Activated T-helper 2 cell treated with anti-CD3 and anti-CD28 coated beads, Interferon-gamma antibody, Interleukin-2, Interleukin-4, amounts not matched to agents 10 μg/mL and 5 μg/mL and 100 μg/mL, durations not matched to agents 14 hours and 24 hours and 36 hours (primary cell): Measurements from ENCODE around the gene ABCB7. TPM values are rescaled to one million over a fixed set of nuclear protein-coding genes. Genes with fewer than 3 reads are reported as not detected.
"Not testable (repeated sequence)": the region's sequence is repeated elsewhere in the genome, so short reads cannot be mapped to it uniquely, and the experiment has no call there.

Experiments
- DNase-seq: peaks from one replicate; pipeline ENCODE4 v3.0.0; 2021; ENCODE audit warnings: low spot score
- H3K27ac Mint-ChIP-seq: one replicate; pipeline ENCODE4 v1.8.0; 2021; ENCODE audit warnings: mixed read lengths
- H3K27me3 Mint-ChIP-seq: one replicate; pipeline ENCODE4 v1.8.0; 2021; ENCODE audit warnings: low read depth, mixed read lengths
- H3K36me3 Mint-ChIP-seq: one replicate; pipeline ENCODE4 v1.8.0; 2021; ENCODE audit warnings: low read depth, mixed read lengths
- H3K4me1 Mint-ChIP-seq: one replicate; pipeline ENCODE4 v1.8.0; 2021; ENCODE audit warnings: low read depth, mixed read lengths
- H3K4me3 Mint-ChIP-seq: one replicate; pipeline ENCODE4 v1.8.0; 2021; ENCODE audit warnings: low read depth, mild to moderate bottlenecking, moderate library complexity, mixed read lengths
- H3K9me3 Mint-ChIP-seq: one replicate; pipeline ENCODE4 v1.8.0; 2021; ENCODE audit warnings: mixed read lengths
- intact Hi-C: fragments of 100-400 bp; cut with micrococcal nuclease; formaldehyde crosslinking; loops from one replicate; pipeline ENCODE4 v1.15.1; 2023
- total RNA-seq: library from RNA; stranded (reverse); gene quantifications from 2 replicates; pipeline ENCODE4 v1.2.3, GENCODE V29; 2022

ABCB7 gene
- total RNA-seq, 1 donor from 2014 or later: 53.9 TPM

GRCh38 chrX:75074475-75074874 is 81.6 kb downstream of the ABCB7 start:
- H3K4me3 Mint-ChIP-seq: no peak overlapping the region
- DNase-seq: no peak
- H3K36me3 Mint-ChIP-seq: peaks cover 16% of the 10 kb centered on the region
- H3K4me1 Mint-ChIP-seq: no peaks in the 10 kb centered on the region
- H3K9me3 Mint-ChIP-seq: no peaks in the 10 kb centered on the region
- intact Hi-C loops: no loop called here
- no peaks in the 10 kb centered on the region for H3K27me3 Mint-ChIP-seq
- no peak overlapping the region for H3K27ac Mint-ChIP-seq

GRCh38 chrX:75071334-75071733 is 84.7 kb downstream of the ABCB7 start:
- Mint-ChIP-seq H3K36me3 (peaks cover 24% of the 10 kb centered on the region), H3K27ac (no peak overlapping the region), H3K4me1 (peaks cover 4% of the 10 kb centered on the region), H3K9me3 (no peaks in the 10 kb centered on the region), H3K27me3 (no peaks in the 10 kb centered on the region), H3K4me3 (no peak overlapping the region)
- no peak for DNase-seq
- intact Hi-C loops: no loop called here

GRCh38 chrX:75067931-75068330 is 88.2 kb downstream of the ABCB7 start:
- Mint-ChIP-seq H3K27ac (no peak overlapping the region), H3K9me3 (no peaks in the 10 kb centered on the region), H3K27me3 (no peaks in the 10 kb centered on the region), H3K36me3 (peaks cover 15% of the 10 kb centered on the region), H3K4me1 (peaks cover 4% of the 10 kb centered on the region), H3K4me3 (no peak overlapping the region)
- intact Hi-C loops: loop anchor here (10.0 kb wide), 1 partner anchor 207 kb away; the partner anchor contains the start of gene UPRT
- DNase-seq: no peak

- intact Hi-C loops: loop anchor here (5.0 to 10.0 kb wide), 2 partner anchors 96 to 213 kb away; partner anchors contain the start of genes ABCB7 and UPRT
- Mint-ChIP-seq H3K4me1 (peaks cover 6% of the 10 kb centered on the region), H3K27ac (no peak overlapping the region), H3K4me3 (no peak overlapping the region), H3K9me3 (no peaks in the 10 kb centered on the region), H3K27me3 (no peaks in the 10 kb centered on the region), H3K36me3 (peaks cover 32% of the 10 kb centered on the region)
- no peak for DNase-seq
Measured at GRCh38 chrX:75061701-75062100, 94.4 kb downstream of the ABCB7 start.

- Mint-ChIP-seq H3K27me3 (no peaks in the 10 kb centered on the region), H3K4me3 (no peak overlapping the region), H3K27ac (no peak overlapping the region), H3K9me3 (peaks cover 6% of the 10 kb centered on the region), H3K4me1 (no peaks in the 10 kb centered on the region), H3K36me3 (peaks cover 28% of the 10 kb centered on the region)
- intact Hi-C loops: no loop called here
- no peak for DNase-seq
Measured at GRCh38 chrX:75051047-75051446, 105.0 kb downstream of the ABCB7 start.

GRCh38 chrX:75045369-75045768 is 110.7 kb downstream of the ABCB7 start:
- H3K36me3 Mint-ChIP-seq: peaks cover 13% of the 10 kb centered on the region
- no peak overlapping the region for H3K4me3 Mint-ChIP-seq
- intact Hi-C loops: no loop called here
- DNase-seq: no peak
- no peak overlapping the region for H3K27ac Mint-ChIP-seq
- no peaks in the 10 kb centered on the region for H3K27me3 Mint-ChIP-seq
- peaks cover 11% of the 10 kb centered on the region for H3K9me3 Mint-ChIP-seq
- H3K4me1 Mint-ChIP-seq: no peaks in the 10 kb centered on the region

GRCh38 chrX:75044142-75044541 is 111.9 kb downstream of the ABCB7 start:
- peaks cover 11% of the 10 kb centered on the region for H3K9me3 Mint-ChIP-seq
- DNase-seq, H3K4me3 Mint-ChIP-seq, H3K4me1 Mint-ChIP-seq, H3K27me3 Mint-ChIP-seq, intact Hi-C loops, H3K27ac Mint-ChIP-seq: not testable (repeated sequence)
- peaks cover 13% of the 10 kb centered on the region for H3K36me3 Mint-ChIP-seq

GRCh38 chrX:75038925-75039324 is 117.2 kb downstream of the ABCB7 start:
- DNase-seq: no peak

More at GRCh38 chrX:75038925-75039324, 117.2 kb downstream of the ABCB7 start:
- H3K27ac Mint-ChIP-seq: no peak overlapping the region
- H3K4me1 Mint-ChIP-seq: no peaks in the 10 kb centered on the region
- peaks cover 26% of the 10 kb centered on the region for H3K9me3 Mint-ChIP-seq
- H3K4me3 Mint-ChIP-seq: no peak overlapping the region
- H3K27me3 Mint-ChIP-seq: no peaks in the 10 kb centered on the region
- intact Hi-C loops: loop anchor here (5.0 kb wide), 1 partner anchor 563 kb away; no protein-coding TSS in a partner anchor
- no peaks in the 10 kb centered on the region for H3K36me3 Mint-ChIP-seq

Other genes starting within 250 kb of the ABCB7 start
- gene NEXMIF, start 230.8 kb downstream of the ABCB7 start, total RNA-seq: 0.43 and 0.71 TPM in 2 replicates
- gene UPRT, start 117.8 kb upstream of the ABCB7 start, total RNA-seq: 61.0 and 61.5 TPM in 2 replicates